ENCODE data around the gene RNF39.

Gene RNF39

GRCh38 chr6:30075790-30076732, 492 bp upstream of the RNF39 start:
- Histone ChIP-seq H3K4me1 (peaks cover 27 to 40% (median 35%) of the 10 kb centered on the region in 10 experiments), H4K20me1 (peaks cover 4 to 49% (median 22%) of the 10 kb centered on the region in 11 experiments; a peak in 15 of 22 replicates), H3K4me2 (peak overlapping the region; percentile 61 to 92 (median 84); a peak in 21 of 22 replicates), H3K4me3 (peak overlapping the region in 4 of 10 experiments; percentile 44 to 49 (median 46); a peak in 5 of 20 replicates), H3K9me3 (replicated peaks in 1 of 11) (no peaks in the 10 kb centered on the region), H3K36me3 (peaks cover 0 to 20% (median 3%) of the 10 kb centered on the region in 11 experiments; a peak in 12 of 22 replicates), H3K9ac (peak overlapping the region in 1 of 11 experiments; percentile 16; a peak in 3 of 22 replicates), H3K27me3 (peaks cover 71 to 87% (median 81%) of the 10 kb centered on the region in 11 experiments), H3K27ac (no peak overlapping the region)
- TF ChIP-seq Cebpa-rat (IDR thresholded peaks at IDR 0.05): peak in 1 of 11 experiments; percentile 22; a peak in 1 of 22 replicates

GRCh38 chr6:30074331-30075093, 1.1 kb downstream of the RNF39 start:
- Histone ChIP-seq H3K4me1 (peaks cover 27 to 40% (median 35%) of the 10 kb centered on the region in 10 experiments), H3K27ac (no peak overlapping the region), H3K9me3 (replicated peaks in 1 of 11) (no peaks in the 10 kb centered on the region), H3K27me3 (peaks cover 72 to 88% (median 83%) of the 10 kb centered on the region in 11 experiments), H4K20me1 (peaks cover 4 to 57% (median 22%) of the 10 kb centered on the region in 11 experiments; a peak in 15 of 22 replicates), H3K36me3 (peaks cover 3 to 35% (median 19%) of the 10 kb centered on the region in 11 experiments; a peak in 19 of 22 replicates), H3K4me3 (peak overlapping the region; percentile 16 to 60 (median 43); a peak in 18 of 20 replicates), H3K9ac (peak overlapping the region in 5 of 11 experiments; percentile 7 to 49 (median 25); a peak in 2 of 22 replicates), H3K4me2 (peak overlapping the region; percentile 61 to 92 (median 84))
- TF ChIP-seq Cebpa-rat (IDR thresholded peaks at IDR 0.05): no peak

DNA sequence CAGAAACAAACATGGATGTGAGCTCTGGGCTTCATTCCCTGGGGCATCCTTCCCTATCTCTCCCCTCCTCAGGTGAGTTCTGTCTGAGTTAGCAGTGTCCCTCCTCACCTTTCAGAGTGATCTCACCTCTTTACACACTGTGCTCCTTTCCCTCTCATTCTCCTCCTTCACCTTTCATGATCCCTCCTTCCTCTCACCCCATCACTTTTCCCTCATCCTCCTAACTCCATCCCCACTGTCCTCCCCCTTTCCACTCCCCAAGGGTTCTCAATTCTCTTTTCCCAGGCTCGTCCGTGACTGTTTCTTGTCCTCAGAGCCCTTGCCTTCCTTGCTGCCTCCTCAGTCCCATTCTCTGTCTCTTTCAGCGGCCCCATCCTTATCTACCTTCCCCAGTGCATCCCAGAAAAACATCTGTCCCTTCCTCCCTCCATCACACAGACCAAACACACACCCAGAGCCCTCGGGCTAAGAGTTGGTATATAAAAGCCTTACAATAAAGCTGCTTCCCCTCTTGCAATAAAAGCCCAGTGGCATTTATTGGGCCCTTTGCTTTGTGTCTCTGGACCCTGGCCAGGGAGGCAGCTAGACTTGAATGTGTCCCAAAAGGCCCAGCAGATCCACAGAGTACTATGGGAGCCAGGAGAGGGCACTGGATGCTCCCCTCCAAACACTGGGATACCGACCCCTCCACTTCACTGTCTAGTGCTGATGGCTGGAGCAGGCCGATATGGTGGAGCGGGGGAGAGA, 1.9 kb downstream of the RNF39 start:
- H4K20me1 ChIP-seq: peaks cover 4 to 57% (median 22%) of the 10 kb centered on the region in 11 experiments; a peak in 15 of 22 replicates
- H3K36me3 ChIP-seq: peaks cover 9 to 44% (median 27%) of the 10 kb centered on the region in 11 experiments; a peak in 20 of 22 replicates
- H3K4me3 ChIP-seq: no peak overlapping the region
- H3K9me3 ChIP-seq (replicated peaks in 1 of 11): no peaks in the 10 kb centered on the region
- H3K4me1 ChIP-seq: peaks cover 28 to 42% (median 36%) of the 10 kb centered on the region in 10 experiments
- H3K27me3 ChIP-seq: peaks cover 69 to 79% (median 75%) of the 10 kb centered on the region in 11 experiments
- H3K27ac ChIP-seq: no peak overlapping the region
- no peak for TF ChIP-seq Cebpa-rat (IDR thresholded peaks at IDR 0.05)
- H3K4me2 ChIP-seq: no peak overlapping the region; a peak in 1 of 22 replicates
- H3K9ac ChIP-seq: no peak overlapping the region

DNA sequence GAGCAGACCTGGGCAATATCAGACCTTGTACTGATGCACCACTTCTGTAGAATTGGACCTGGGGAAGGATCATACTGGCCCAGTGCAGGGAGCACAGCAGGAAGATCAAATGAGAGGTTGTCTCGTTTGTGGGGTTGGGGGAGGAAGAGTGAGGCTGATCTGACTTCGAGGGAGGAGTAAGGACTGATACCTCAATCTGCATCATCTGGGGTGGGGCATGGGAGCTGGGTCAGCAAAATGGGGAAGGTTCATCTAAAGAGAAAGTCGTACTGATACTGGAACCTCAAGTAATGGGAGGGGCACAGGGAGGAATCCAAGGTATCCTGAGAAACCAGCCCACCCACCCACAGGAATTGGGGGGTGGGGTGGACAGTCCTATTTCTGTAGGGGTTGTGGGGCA, 3.7 kb downstream of the RNF39 start:
- H3K4me2 ChIP-seq: no peak overlapping the region

DNA sequence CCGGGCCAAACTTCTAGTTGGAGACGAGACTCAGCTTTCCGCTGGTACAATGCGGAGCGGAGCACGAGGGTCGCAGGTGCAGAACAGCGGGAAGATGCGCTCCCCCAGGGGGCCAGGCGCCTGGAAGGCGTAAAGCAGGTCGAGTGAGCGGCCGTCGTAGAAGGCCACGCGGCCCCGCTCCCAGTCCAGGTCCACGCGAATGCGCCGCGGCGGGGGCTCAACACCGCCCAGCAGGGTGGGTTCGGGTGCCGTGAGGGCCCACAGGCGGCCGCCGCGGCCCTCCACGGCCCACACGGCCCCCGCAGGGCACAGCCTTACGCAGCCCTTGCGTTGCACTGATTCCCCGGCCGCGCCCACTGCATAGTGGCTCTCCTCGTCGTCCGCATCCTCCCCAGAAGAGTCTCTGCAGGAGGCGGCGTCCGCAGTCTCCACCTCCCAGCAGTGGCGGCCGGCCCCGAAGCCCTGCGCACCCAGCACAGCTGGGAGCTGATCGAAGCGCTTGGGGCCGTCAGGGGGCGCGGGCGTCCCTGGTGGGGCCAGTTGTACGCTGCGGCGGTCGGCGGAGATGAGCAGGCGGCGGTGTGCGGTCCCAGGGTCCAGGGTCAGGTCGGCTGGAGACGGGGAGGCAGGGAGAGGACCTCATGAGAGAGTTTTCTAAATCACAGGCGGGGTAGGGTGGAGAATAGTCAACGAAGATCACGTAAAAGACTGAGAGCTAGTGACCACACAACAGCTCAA, 4.3 kb downstream of the RNF39 start:
- no peaks in the 10 kb centered on the region for H3K9me3 ChIP-seq (replicated peaks in 1 of 11)
- peaks cover 27 to 35% (median 32%) of the 10 kb centered on the region in 10 experiments for H3K4me1 ChIP-seq
- peaks cover 46 to 55% (median 52%) of the 10 kb centered on the region in 11 experiments for H3K27me3 ChIP-seq
- no peak overlapping the region for H3K9ac ChIP-seq
- no peak overlapping the region for H3K27ac ChIP-seq
- no peak overlapping the region for H3K4me2 ChIP-seq
- no peak overlapping the region for H3K4me3 ChIP-seq
- peaks cover 4 to 57% (median 22%) of the 10 kb centered on the region in 11 experiments; a peak in 15 of 22 replicates for H4K20me1 ChIP-seq
- H3K36me3 ChIP-seq: peaks cover 11 to 48% (median 32%) of the 10 kb centered on the region in 11 experiments; a peak in 20 of 22 replicates
- TF ChIP-seq Cebpa-rat (IDR thresholded peaks at IDR 0.05): no peak

More for the DNA sequence above, 3.7 kb downstream of the RNF39 start:
- no peak for TF ChIP-seq Cebpa-rat (IDR thresholded peaks at IDR 0.05)
- H3K4me1 ChIP-seq: peaks cover 31 to 41% (median 37%) of the 10 kb centered on the region in 10 experiments
- no peak overlapping the region for H3K27ac ChIP-seq
- H3K36me3 ChIP-seq: peaks cover 11 to 48% (median 32%) of the 10 kb centered on the region in 11 experiments; a peak in 20 of 22 replicates
- H3K4me3 ChIP-seq: no peak overlapping the region
- H3K9me3 ChIP-seq (replicated peaks in 1 of 11): no peaks in the 10 kb centered on the region
- no peak overlapping the region for H3K9ac ChIP-seq
- H3K27me3 ChIP-seq: peaks cover 52 to 61% (median 58%) of the 10 kb centered on the region in 11 experiments
- H4K20me1 ChIP-seq: peaks cover 4 to 57% (median 22%) of the 10 kb centered on the region in 11 experiments; a peak in 15 of 22 replicates

GRCh38 chr6:30067460-30068139, 8.0 kb downstream of the RNF39 start:
- H3K36me3 ChIP-seq: peaks cover 29 to 63% (median 50%) of the 10 kb centered on the region in 11 experiments
- peaks cover 10 to 19% (median 15%) of the 10 kb centered on the region in 11 experiments for H3K27me3 ChIP-seq
- peak overlapping the region; percentile 76 to 88 (median 84) for H3K9ac ChIP-seq
- H3K27ac ChIP-seq: peak overlapping the region; percentile 79 to 92 (median 85)
- H3K4me1 ChIP-seq: peaks cover 36 to 50% (median 40%) of the 10 kb centered on the region in 10 experiments
- H4K20me1 ChIP-seq: peaks cover 0 to 21% (median 0%) of the 10 kb centered on the region in 11 experiments; a peak in 6 of 22 replicates
- H3K9me3 ChIP-seq (replicated peaks in 1 of 11): no peaks in the 10 kb centered on the region
- H3K4me3 ChIP-seq: peak overlapping the region; percentile 66 to 82 (median 77)
- no peak for TF ChIP-seq Cebpa-rat (IDR thresholded peaks at IDR 0.05)
- peak overlapping the region; percentile 77 to 98 (median 91) for H3K4me2 ChIP-seq
